SK-N-SH treated with all-trans-retinoic acid at 6 μM for 48 hours (cell line): Measurements from ENCODE around the gene CHRNA1.

Source experiments
- ARNTL ChIP-seq: fragments of 450-650 bp; formaldehyde crosslinking; IDR thresholded peaks from 2 replicates; pipeline ENCODE4 v1.5.0; 2020; ENCODE audit warnings: low read depth, mild to moderate bottlenecking, moderate library complexity, borderline replicate concordance
- ESRRG ChIP-seq: fragments of 250-450 bp; sonication (Bioruptor Pico); IDR thresholded peaks from 2 replicates; pipeline ENCODE4 v1.6.1; 2021; ENCODE audit warnings: mild to moderate bottlenecking
- TF ChIP-seq, protein P1 (sequence below): fragments of 250-450 bp; sonication (Bioruptor Pico); IDR thresholded peaks from 2 replicates; pipeline ENCODE4 v1.5.1; 2020; ENCODE audit warnings: low read depth, mild to moderate bottlenecking, moderate library complexity

DNA sequence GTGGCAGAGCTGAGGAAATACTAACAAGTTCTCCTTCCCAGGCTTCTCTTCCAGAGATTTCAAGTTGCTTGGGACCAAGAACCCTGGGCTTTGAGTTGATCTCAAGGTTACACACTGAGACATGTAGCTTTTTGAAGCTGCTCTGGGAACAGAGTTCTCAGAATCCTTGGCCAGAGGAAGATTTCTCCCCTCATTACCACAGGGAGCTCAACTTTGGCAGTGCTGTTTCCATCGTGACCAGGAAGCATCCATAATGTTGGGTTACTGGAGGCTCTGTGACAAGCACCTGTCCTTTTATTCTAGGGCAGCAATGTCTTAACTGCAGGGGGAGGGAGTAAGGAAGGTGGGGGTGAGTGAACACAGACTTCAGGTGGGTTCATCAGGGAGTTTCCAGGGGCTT lies 41.5 kb upstream of the CHRNA1 start:
- TF ChIP-seq ESRRG (no peak), ARNTL (no peak)
- TF ChIP-seq, protein P1, sequence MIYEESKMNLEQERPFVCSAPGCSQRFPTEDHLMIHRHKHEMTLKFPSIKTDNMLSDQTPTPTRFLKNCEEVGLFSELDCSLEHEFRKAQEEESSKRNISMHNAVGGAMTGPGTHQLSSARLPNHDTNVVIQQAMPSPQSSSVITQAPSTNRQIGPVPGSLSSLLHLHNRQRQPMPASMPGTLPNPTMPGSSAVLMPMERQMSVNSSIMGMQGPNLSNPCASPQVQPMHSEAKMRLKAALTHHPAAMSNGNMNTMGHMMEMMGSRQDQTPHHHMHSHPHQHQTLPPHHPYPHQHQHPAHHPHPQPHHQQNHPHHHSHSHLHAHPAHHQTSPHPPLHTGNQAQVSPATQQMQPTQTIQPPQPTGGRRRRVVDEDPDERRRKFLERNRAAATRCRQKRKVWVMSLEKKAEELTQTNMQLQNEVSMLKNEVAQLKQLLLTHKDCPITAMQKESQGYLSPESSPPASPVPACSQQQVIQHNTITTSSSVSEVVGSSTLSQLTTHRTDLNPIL (CRISPR knock-in tag), result no peak
